ENCODE data around the gene SBNO2. TPM values are rescaled to one million over a fixed set of nuclear protein-coding genes. Genes with fewer than 3 reads are reported as not detected.

The SBNO2 gene
- total and polyA plus RNA-seq, 2 donors (not counting 3 experiments of a cell fraction or from before 2014, with no cell fraction given): 31.4 to 65.7 TPM

GRCh38 chr19:1089891-1090290, 84.2 kb downstream of the SBNO2 start:
- no TSS peak for BruUV-seq (replicated peaks)
- POLR2A ChIA-PET: no interaction called here
- DNase-seq (ENCODE audit: low read depth, low spot score) (no peak), FAIRE-seq (no peak)
- peaks cover 20% of the 10 kb centered on the region for H3K79me2 ChIP-seq (ENCODE audit: control insufficient read depth, insufficient read depth, low read length)
- intact Hi-C loops (cut with micrococcal nuclease): no loop called here
- no peaks in the 10 kb centered on the region for H4K20me1 ChIP-seq (replicated peaks; ENCODE audit: control insufficient read depth, extremely low read depth, insufficient read depth, low read length)
- no peaks in the 10 kb centered on the region for H3K27me3 ChIP-seq (ENCODE audit: control insufficient read depth in 2 of 2, insufficient read depth in 2 of 2, low read length in 2 of 2)
- CTCF ChIA-PET: no interaction called here
- H3K9me3 ChIP-seq (replicated peaks; ENCODE audit: control insufficient read depth, insufficient read depth, low read length): no peaks in the 10 kb centered on the region
- no peak overlapping the region for H3K27ac ChIP-seq (ENCODE audit: insufficient read depth, low read depth, low read length)
- H3K4me3 ChIP-seq (replicated peaks in 1 of 3; ENCODE audit: insufficient read depth in 1 of 3, low read depth in 1 of 3, low read length in 3 of 3): no peak overlapping the region
- TF ChIP-seq, protein P1, sequence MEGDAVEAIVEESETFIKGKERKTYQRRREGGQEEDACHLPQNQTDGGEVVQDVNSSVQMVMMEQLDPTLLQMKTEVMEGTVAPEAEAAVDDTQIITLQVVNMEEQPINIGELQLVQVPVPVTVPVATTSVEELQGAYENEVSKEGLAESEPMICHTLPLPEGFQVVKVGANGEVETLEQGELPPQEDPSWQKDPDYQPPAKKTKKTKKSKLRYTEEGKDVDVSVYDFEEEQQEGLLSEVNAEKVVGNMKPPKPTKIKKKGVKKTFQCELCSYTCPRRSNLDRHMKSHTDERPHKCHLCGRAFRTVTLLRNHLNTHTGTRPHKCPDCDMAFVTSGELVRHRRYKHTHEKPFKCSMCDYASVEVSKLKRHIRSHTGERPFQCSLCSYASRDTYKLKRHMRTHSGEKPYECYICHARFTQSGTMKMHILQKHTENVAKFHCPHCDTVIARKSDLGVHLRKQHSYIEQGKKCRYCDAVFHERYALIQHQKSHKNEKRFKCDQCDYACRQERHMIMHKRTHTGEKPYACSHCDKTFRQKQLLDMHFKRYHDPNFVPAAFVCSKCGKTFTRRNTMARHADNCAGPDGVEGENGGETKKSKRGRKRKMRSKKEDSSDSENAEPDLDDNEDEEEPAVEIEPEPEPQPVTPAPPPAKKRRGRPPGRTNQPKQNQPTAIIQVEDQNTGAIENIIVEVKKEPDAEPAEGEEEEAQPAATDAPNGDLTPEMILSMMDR (IDR thresholded peaks at IDR 0.05; ENCODE audit: extremely low read depth in 1 of 2, insufficient read depth in 1 of 2, low read depth in 1 of 2, low read length in 2 of 2): no peak
- no peak for TF ChIP-seq POLR2A (IDR thresholded peaks at IDR 0.05; ENCODE audit: low read depth, low read length)
- no peak for TF ChIP-seq MYC (IDR thresholded peaks at IDR 0.05; ENCODE audit: low read depth, low read length)
- TF ChIP-seq JUN (IDR thresholded peaks at IDR 0.05; ENCODE audit: borderline replicate concordance, insufficient read depth, insufficient read length, low read depth): no peak
- TF ChIP-seq POLR2AphosphoS5 (IDR thresholded peaks at IDR 0.05; ENCODE audit: insufficient read depth, low read depth, low read length): no peak
- TF ChIP-seq EZH2 (IDR thresholded peaks at IDR 0.05; ENCODE audit: borderline replicate concordance, low read depth, low read length, severe bottlenecking): no peak
- TF ChIP-seq MAX (IDR thresholded peaks at IDR 0.05; ENCODE audit: insufficient read depth, insufficient read length): no peak
- no peak for TF ChIP-seq GATA2 (IDR thresholded peaks at IDR 0.05; ENCODE audit: insufficient read depth, insufficient read length, low read depth, low read length)
- TF ChIP-seq FOS (IDR thresholded peaks at IDR 0.05; ENCODE audit: borderline replicate concordance, insufficient read depth, low read length): no peak
- peaks cover 9 to 26% of the 10 kb centered on the region in 2 experiments for H3K36me3 ChIP-seq (ENCODE audit: control insufficient read depth in 2 of 2, extremely low read depth in 1 of 2, insufficient read depth in 2 of 2, low read length in 2 of 2)
- H3K9ac ChIP-seq (replicated peaks; ENCODE audit: extremely low read depth, insufficient read depth, low read length): no peak overlapping the region
- H2AFZ ChIP-seq (ENCODE audit: low read depth, low read length): no peak overlapping the region
- peaks cover 10% of the 10 kb centered on the region for H3K4me1 ChIP-seq (ENCODE audit: control insufficient read depth, extremely low read depth, insufficient read depth, low read length)
- no peaks in the 10 kb centered on the region for H3K9me1 ChIP-seq (replicated peaks; ENCODE audit: control insufficient read depth, extremely low read depth, insufficient read depth, low read length)
- dilution Hi-C loops (cut with MboI; ENCODE audit: extremely low pct_ligation_motif_present, low sequenced_read_pairs): no loop called here
- no peak overlapping the region for H3K4me2 ChIP-seq (ENCODE audit: insufficient read depth, low read length)

Data from endothelial cell of umbilical vein (primary cell).